GM20431 (cell line): Measurements from ENCODE around the gene SCYGR4.

Experiments used
- in situ Hi-C: fragments of 300-500 bp; cut with MseI, MboI; formaldehyde crosslinking; loops from one replicate; pipeline ENCODE4 v1.15.0; 2020; ENCODE audit warnings: low sequenced_read_pairs; ENCODE audit not compliant: unreplicated experiment

The SCYGR4 gene

GRCh38 chr2:227661025-227661649 is 43.8 kb downstream of the SCYGR4 start:
- in situ Hi-C loops: loop anchor here (25.0 kb wide), 1 partner anchor 201 kb away; the partner anchor contains the start of gene DAW1

- in situ Hi-C loops: loop anchor here (25.0 kb wide), 1 partner anchor 200 kb away; the partner anchor contains the start of gene DAW1
These were observed 44.5 kb downstream of the SCYGR4 start for GRCh38 chr2:227661827-227662226.

DNA sequence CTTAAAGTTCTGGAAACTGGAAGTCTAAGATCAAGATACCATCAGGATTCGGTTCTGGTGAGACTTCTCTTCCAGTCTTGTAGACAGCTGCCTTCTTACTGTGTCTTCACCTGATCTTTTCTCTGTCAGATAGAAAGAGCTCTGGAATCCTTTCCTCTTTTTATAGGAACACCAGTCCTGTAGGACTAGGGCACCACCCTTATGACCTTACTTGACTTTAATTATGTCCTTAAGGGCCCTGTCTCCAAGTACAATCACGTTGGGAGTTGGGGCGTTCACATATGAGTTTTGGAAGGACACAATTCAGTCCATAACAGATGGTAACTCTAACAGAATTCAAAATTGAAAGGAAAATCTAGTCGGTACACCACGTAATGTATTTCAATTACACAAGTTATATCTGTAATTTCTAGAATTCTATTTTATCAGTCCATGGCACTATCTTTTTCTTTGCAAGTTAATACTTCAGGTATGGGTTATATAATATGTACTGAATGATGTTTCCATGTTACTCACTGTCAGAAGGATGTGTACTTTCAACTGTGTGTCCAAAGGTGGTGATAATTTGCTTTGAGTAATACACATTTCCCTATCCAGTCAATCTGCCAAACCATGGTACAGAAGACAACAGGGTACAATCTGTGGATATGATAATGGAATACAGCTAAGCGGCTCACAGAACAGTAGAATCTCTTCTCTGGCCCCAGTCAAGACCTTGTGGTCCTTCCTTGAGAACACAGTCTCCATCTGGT is 48.1 kb downstream of the SCYGR4 start:
- in situ Hi-C loops: loop anchor here (25.0 kb wide), 1 partner anchor 197 kb away; the partner anchor contains the start of gene DAW1

GRCh38 chr2:227666631-227667170 is 49.4 kb downstream of the SCYGR4 start, which contains the start of gene SCYGR5:
Gene SCYGR5 (plus strand): TSS chr2:227666804. CDS start chr2:227666804, 0 bp downstream.
- in situ Hi-C loops: loop anchor here (25.0 kb wide), 1 partner anchor 196 kb away; the partner anchor contains the start of gene DAW1
